GM12892 (cell line): ENCODE measurements around the gene LPAR6.

Experiments used
- POLR2A ChIP-seq: IDR thresholded peaks from 2 replicates; pipeline ENCODE4 v1.6.1; 2011; ENCODE audit warnings: low read depth, low read length, control low read depth
- POLR2AphosphoS5 ChIP-seq: IDR thresholded peaks from 2 replicates; pipeline ENCODE4 v1.6.1; 2011; ENCODE audit warnings: low read depth, low read length, control low read depth

GRCh38 chr13:48403913-48404312 is 9.0 kb downstream of the LPAR6 start:
- TF ChIP-seq POLR2A = no peak
- no peak for TF ChIP-seq POLR2AphosphoS5
